ENCODE data around the gene NUBP2.

The NUBP2 gene

DNA sequence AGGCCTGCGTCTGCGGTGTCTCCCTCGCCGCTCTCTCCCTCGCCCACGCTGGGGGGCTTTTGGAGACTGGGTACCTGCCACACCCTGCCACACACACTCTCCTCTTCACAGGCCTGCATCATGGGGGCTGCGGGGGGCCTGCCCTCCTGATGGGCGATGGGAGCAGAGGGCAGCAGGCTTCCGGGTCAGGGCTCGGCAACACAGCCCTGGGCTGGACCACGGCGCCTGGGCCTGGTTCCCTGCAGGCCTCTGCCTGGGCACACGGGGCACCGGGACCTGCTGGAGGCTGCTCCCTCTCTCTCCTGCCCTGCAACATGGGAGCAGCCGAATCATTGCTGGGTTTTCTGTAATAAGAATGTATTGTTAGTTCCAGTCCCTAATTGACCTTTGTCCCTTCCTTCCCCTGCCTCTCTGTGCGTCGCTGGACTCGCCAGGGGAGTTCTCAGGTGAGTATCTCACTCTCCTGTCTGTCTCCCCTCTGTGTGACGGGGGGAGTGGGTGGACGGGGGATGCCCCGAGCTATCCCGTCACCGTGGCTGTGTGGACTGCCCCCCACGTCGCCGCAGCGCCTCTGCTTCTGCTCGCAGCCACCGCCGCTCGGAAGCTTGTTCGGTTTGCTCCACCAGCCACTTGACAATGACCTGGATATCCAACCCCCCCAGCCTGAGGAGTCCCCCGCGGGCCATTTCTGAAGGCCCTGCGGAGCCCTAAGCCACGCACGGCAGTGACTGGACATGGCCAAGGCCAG, 24.9 kb upstream of the NUBP2 start:
- FAIRE-seq (no peak), DNase-seq (ENCODE audit: extremely low spot score, insufficient read length, low read depth) (no peak)

DNA sequence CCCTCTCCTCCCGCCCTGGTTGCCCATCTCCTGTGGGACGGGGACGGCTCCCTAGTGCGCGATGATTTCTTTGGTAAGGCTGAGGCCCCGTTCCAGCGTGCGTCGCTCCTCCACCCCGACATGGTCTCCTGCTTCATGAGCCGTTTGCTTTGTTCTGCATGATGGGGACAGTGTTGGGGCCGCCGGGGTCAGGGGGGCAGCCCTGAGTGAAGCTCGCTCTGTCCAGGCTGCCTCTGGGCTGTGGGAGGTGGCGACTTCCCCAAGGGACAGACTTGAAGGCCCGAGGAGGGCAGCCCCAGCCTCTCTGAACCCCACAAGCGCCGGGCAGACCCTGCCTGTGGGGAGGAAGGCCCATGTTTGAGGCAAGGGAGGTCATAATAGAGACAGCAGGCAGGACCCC, 23.8 kb upstream of the NUBP2 start:
- no peak for FAIRE-seq

DNA sequence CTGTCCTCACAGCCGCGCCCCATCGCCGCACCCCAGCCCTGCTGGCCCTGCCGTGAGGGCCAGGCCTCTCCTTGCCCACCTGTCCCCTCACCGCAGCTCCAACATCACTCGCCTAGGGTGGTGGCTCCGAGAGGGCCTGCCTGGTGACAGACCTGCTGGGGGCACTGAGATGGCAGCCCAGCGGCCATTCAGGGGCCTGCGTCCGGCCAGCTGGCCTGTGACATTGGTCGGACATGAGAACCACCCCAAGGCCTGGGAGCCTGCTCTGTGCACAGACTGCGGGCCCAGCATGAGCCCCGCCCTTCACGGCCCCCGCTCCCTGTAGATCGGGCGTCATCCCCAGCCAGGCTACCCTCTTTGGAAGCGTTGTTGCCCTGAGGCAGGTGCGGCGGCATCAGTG, 23.2 kb upstream of the NUBP2 start:
- no peak for DNase-seq (ENCODE audit: extremely low spot score, insufficient read length, low read depth)
- no peak for FAIRE-seq

More for the DNA sequence above, 23.8 kb upstream of the NUBP2 start:
- DNase-seq (ENCODE audit: extremely low spot score, insufficient read length, low read depth) = no peak

DNA sequence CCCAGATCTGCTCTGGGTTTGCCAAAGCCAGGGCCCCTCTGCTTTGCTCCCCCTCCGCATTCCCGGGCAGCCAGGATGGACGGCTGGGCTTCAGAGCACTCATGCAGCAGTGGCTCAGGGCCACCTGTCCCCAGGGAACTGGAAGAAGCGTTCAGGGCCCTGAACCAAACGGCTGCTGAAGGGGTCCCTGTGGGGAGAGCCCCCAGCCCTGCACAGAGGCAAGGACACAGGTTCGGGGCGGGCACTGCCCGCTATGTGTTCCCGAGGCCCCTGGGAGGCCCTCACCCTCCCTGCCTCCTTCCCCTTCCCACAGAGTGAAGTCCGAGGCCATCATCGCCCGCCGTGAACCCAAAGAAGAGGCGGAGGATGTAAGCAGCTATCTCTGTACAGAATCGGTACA, 21.8 kb upstream of the NUBP2 start:
- DNase-seq (ENCODE audit: extremely low spot score, insufficient read length, low read depth) = no peak
- FAIRE-seq = no peak

DNA sequence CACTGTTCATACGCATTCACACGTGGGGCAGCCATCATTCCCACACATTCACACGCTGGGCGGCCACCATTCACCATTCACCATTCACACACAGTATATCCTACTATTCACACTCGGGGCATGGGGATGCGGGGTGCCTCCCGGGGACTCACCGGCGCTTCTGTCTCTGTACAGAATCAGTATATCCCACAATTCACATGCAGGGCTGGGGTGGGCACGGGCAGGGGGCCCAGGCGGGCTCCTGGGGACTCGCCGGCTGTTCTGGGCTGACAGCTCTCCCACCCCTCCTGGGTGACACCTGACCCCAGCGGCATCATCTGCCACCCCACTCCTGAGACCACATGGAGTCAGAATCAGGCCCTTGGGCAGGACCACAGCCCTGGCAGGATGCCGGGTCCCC, 21.0 kb upstream of the NUBP2 start:
- DNase-seq (ENCODE audit: extremely low spot score, insufficient read length, low read depth) = no peak
- FAIRE-seq = no peak

DNA sequence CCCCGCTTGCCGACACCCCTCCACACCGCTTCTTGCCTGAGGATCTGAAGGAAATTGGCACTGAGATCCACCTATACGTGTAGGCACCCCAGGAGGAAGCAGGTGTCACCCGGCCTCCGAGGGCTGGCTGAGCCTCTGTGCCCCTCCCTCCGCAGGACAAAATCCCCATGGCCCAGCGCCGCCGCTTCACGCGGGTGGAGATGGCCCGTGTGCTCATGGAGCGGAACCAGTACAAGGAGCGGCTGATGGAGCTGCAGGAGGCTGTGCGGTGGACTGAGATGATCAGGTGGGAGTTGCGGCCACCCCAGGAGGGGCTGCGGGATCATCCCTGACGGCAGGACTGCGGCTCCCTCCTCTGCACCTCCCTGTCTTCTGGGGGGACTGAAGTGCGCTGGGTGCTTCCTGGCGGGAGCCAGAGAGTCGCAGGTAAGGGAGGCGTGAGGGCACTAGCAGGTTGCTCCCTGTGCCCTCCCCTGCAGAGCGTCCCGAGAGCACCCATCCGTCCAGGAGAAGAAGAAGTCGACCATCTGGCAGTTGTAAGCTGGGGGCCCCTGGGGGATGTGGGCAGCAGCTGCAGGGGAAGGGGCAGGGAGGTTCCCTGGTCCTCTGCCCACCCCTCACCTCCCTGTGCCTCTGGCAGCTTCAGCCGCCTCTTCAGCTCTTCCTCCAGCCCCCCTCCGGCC, 20.4 kb upstream of the NUBP2 start:
- no peak for FAIRE-seq
- DNase-seq (ENCODE audit: extremely low spot score, insufficient read length, low read depth) = no peak

DNA sequence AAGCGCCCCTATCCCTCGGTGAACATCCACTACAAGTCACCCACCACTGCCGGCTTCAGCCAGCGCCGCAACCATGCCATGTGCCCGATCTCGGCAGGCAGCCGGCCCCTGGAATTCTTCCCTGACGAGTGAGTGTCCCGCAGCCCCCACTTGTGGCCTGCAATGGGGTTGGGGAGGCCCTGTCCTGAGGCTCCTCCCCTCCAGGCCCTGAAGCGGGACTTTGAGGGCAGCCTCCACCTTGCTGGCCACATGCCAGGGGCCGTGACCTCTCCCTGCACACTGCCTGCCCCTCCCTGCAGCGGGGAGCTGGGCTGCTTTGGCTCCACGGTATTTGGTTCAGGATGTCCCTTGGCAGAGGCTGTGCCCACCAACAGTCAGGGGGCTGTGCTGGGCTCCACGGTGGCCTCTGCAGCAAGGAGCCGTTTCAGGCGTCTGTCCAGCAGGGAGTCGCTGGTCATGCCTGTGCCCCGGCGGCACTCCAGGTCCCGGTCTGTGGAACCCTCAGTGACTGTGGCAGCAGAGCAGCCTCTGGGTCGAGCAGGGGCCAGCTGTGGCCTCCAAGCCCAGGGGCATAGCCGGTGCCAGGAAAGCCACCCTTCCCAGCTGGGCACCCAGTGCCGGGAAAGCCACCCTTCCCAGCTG, 19.8 kb upstream of the NUBP2 start:
- DNase-seq (ENCODE audit: extremely low spot score, insufficient read length, low read depth) (no peak), FAIRE-seq (no peak)

DNA sequence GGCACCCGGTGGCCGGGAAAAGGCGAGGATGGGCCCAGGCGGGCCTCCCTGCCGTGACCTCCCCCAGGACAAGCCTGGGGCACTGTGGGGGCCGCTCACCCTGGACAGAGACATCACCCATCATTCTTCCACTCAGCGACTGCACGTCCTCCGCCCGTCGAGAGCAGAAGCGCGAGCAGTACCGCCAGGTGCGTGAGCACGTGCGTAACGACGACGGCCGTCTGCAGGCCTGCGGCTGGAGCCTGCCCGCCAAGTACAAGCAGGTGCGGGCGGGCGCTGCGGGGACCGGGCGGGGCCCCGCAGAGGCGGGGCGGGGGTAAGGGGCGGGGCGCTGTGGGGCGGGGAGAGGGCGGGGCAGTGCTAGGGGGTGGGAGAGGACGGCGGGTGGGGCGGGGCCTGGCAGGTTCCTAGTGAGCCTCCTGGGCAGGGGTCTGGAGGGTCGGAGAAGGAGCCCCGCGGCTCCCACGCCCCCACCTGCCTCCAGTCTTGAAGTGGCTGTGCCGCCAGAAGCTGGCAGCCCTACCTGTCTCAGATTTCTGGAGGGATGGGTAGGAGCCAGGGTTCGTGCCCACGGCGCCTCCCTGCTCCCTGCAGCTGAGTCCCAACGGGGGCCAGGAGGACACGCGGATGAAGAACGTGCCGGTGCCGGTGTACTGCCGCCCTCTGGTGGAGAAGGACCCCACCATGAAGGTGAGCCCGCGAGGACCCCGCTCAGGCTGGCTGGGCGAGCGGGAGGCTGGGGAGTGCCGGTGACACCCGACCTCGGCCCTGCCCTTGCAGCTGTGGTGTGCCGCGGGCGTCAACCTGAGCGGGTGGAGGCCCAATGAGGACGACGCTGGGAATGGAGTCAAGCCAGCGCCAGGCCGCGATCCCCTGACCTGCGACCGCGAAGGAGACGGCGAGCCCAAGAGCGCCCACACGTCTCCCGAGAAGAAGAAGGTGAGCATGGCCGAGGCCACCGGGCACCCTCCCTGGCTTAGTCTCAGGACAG, 18.9 kb upstream of the NUBP2 start:
- FAIRE-seq (no peak), DNase-seq (ENCODE audit: extremely low spot score, insufficient read length, low read depth) (no peak)

DNA sequence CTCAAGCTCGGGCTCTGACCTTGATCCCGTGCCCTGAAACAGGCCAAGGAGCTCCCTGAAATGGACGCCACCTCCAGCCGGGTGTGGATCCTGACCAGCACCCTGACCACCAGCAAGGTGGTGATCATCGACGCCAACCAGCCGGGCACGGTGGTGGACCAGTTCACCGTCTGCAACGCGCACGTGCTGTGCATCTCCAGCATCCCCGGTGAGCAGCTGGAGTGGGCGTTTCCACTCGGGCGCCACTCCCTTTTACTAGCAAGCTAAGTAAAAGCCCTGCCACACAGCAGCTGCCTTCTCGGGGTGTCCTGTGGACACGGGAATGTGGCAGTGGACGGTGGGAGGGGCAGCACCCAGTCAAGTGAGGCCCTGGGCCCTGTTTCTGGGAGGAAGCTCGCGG, 17.8 kb upstream of the NUBP2 start:
- no peak for DNase-seq (ENCODE audit: extremely low spot score, insufficient read length, low read depth)
- no peak for FAIRE-seq

DNA sequence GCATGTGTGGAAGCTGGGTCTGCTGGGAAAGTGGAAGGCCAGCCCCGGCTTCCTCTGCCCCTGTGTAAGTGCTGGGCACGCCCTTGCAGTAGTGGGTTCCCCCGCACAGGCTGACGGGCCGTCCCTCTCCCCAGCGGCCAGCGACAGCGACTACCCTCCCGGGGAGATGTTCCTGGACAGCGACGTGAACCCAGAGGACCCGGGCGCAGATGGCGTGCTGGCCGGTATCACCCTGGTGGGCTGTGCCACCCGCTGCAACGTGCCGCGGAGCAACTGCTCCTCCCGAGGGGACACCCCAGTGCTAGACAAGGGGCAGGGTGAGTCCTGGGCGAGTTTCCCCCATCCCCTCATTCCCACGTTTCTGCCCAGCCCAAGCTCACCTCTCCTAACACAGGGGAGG, 16.9 kb upstream of the NUBP2 start:
- DNase-seq (ENCODE audit: extremely low spot score, insufficient read length, low read depth) = no peak
- no peak for FAIRE-seq

DNA sequence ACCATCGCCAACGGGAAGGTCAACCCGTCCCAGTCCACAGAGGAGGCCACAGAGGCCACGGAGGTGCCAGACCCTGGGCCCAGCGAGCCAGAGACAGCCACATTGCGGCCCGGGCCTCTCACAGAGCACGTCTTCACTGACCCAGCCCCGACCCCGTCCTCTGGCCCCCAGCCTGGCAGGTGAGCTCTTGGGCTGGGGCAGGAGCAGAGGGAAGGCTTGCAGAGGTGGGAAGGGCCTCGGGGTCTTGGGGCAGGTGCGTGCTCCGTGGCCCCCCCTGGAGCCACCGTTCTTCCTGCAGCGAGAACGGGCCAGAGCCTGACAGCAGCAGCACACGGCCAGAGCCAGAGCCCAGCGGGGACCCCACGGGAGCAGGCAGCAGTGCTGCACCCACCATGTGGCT, 16.5 kb upstream of the NUBP2 start:
- FAIRE-seq (no peak), DNase-seq (ENCODE audit: extremely low spot score, insufficient read length, low read depth) (no peak)

DNA sequence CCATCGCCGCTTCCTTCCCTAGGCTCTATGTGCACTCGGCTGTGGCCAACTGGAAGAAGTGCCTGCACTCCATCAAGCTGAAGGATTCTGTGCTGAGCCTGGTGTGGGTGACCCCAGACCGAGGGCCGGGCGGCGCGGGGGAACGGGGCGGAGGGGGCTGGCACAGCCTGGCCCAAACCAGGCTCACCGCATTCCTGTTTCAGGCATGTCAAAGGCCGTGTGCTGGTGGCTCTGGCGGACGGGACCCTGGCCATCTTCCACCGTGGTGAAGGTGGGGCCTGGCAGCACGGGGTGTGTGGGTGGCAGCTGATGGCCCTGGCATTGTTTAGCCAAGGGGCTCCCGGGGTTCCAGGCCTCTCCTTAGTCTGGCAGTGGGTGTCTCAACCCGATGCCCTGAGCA, 16.1 kb upstream of the NUBP2 start:
- DNase-seq (ENCODE audit: extremely low spot score, insufficient read length, low read depth) (no peak), FAIRE-seq (no peak)

DNA sequence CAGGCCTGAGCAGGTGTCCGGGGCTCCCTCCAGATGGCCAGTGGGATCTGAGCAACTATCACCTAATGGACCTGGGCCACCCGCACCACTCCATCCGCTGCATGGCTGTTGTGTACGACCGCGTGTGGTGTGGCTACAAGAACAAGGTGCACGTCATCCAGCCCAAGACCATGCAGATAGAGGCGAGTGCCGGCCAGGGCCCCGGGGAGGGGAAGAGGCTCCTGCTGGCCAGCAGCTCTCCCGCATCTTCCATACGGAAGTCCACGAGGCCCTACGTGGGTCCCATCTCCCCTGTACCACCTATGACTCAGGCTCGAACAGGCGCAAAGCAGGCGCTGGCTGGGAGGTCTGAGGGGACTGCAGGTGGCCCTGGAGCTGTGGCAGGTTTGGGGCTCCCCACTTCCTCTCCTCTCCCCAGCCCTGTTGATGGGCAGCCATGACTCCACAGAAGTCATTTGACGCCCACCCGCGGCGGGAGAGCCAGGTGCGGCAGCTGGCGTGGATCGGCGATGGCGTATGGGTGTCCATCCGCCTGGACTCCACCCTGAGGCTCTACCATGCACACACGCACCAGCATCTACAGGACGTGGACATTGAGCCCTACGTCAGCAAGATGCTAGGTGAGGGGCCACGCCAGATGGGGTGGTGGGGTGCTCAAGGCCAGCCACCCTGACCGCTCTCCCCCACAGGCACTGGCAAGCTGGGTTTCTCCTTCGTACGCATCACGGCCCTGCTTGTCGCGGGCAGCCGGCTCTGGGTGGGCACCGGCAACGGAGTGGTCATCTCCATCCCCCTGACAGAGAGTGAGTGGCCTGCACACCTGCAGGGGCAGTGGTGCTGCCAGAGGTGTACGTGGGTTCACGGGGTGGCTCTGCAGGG, 15.4 kb upstream of the NUBP2 start:
- DNase-seq (ENCODE audit: extremely low spot score, insufficient read length, low read depth) = no peak
- FAIRE-seq = no peak

DNA sequence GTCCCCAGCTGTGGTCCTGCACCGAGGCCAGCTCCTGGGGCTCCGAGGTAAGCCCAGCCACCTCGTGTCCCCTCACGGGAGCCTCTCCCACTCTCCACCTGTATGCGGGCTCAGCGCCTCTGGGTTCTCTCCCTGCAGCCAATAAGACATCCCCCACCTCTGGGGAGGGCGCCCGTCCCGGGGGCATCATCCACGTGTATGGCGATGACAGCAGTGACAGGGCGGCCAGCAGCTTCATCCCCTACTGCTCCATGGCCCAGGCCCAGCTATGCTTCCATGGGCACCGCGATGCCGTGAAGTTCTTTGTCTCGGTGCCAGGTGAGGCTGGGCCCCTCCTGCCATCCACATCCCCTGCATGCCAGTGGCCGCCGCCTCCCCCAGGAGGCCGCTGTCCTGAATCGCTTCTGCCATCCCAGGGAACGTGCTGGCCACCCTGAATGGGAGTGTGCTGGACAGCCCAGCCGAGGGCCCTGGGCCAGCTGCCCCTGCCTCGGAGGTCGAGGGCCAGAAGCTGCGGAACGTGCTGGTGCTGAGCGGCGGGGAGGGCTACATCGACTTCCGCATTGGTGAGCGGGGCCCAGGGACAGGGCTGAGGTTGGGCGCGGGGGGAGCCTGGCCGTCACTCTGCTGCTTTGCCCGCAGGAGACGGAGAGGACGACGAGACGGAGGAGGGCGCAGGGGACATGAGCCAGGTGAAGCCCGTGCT, 14.5 kb upstream of the NUBP2 start:
- FAIRE-seq (no peak), DNase-seq (ENCODE audit: extremely low spot score, insufficient read length, low read depth) (no peak)

DNA sequence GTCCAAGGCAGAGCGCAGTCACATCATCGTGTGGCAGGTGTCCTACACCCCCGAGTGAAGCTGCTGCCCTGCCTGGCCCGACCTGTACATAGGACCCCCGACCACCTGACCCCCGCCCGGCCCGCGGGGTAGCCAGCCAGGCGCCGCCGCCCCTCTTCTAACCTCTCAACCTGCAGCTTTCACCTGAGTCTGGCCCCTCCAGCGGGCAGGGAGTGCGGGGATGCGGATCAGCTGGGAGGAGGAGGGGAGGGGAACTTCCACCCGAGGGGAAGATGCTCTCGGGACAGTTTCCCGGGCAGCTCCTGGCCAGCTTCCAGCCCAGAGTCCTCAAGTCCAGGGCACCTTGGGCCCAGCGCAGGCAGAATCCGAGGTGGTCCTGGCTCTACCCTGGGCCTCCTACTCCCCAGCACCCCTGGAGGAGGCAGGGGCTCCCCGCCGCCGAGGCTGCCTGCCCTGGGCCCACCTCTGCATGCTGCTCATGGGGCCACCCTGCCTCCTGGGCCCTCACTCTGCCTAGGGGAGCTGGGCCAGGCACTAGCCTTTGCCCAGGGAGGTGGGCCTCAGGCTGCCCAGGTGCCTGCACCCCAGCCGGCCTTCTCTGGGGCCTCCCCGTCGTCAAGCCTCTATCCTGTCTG, 13.9 kb upstream of the NUBP2 start:
- FAIRE-seq = no peak
- DNase-seq (ENCODE audit: extremely low spot score, insufficient read length, low read depth) = no peak

DNA sequence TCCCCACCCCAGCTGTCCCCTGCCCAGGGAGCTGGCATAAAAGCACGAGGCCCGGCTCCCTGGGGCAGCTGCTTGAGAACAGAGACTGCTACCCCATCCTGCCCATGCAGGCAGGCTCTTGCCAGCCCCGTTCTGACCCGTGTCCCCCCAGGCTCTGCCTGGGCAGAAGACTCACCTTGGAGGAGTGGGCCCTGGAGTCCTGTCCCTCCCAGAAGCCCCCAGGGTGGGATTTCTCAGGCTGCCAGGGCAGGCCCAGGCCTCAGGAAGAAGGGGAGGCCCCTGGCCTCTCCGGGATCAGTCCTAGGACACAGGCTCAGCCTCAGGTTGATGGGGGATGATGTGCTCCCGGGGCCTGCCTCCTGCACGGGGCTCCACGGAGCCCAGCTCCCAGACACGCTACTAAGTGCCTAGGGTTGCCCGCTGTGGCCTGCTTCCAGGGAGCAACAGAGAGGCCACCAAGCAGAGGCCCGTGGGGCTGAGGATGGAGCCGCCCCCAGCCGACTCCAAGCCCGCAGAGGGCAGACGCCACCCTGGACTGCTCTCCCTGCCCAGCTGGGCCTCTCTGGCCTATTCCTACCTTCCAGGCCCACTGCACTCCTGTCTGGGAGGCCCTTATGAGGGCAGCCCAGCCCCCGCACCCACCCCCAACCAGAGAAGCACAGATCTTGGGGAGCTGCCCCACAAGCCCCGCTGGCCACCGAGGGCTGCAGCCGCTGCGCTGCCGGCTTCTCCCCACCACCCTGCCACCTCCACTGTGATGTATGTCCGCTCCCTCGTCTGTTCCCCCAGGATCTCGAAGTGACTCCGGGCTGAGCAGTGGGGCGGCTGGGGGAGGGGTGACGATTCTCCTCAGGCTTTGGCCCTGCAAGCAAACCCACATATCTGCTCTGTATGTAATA, 13.1 kb upstream of the NUBP2 start:
- DNase-seq (ENCODE audit: extremely low spot score, insufficient read length, low read depth) = no peak
- FAIRE-seq = no peak
